HCT116 (cell line): ENCODE data around the gene MAPK4. TPM values are rescaled to one million over a fixed set of nuclear protein-coding genes. Genes with fewer than 3 reads are reported as not detected.

Source experiments
- ATAC-seq: fragments of 200-7000 bp; cut with Tn5 transposase; 2 replicates; pipeline ENCODE4 v1.9.1; 2020; ENCODE audit warnings: mild to moderate bottlenecking, moderate library complexity
- BruUV-seq: library from RNA; stranded (reverse); fragments of 400-500 nt; replicated peaks from 2 replicates; lab custom pipeline; 2021; lab: Mats Ljungman, UMichigan
- CTCF ChIA-PET: fragments of 300-600 bp; sonication (Branson Sonifier 250); formaldehyde crosslinking; loops from one replicate; lab custom pipeline; 2021; ENCODE audit warnings: antibody characterized with exemption; lab: Charles Lee
- POLR2A ChIA-PET: fragments of 300-600, 350-600 bp; sonication (Branson Sonifier 250); formaldehyde crosslinking; loops from one replicate; lab custom pipeline; 2021; ENCODE audit warnings: antibody characterized with exemption; lab: Charles Lee
- RAD21 ChIA-PET, 2 experiments: fragments of 300-600 bp; sonication (Branson Sonifier 250); formaldehyde crosslinking; loops; one replicate each; lab custom pipeline; 2023; ENCODE audit warnings: low total read pairs in 2 of 2; ENCODE audit not compliant: uncharacterized antibody in 2 of 2, unreplicated experiment in 2 of 2, low non-redundant PET in 1 of 2; lab: Charles Lee
- DNase-seq: peaks from one replicate; pipeline ENCODE4 v3.0.0-alpha.2; 2010; ENCODE audit warnings: low read depth, low spot score
- H2AFZ ChIP-seq: fragments of 200-600 bp; shearing (Covaris generic), sonication (generic); 2 replicates; pipeline ENCODE4 v1.6.1; 2017; ENCODE audit warnings: low read depth, mixed run types, mixed read lengths, antibody characterized with exemption, low read length; ENCODE audit not compliant: poor library complexity, severe bottlenecking
- H3K27ac ChIP-seq: 2 replicates; pipeline ENCODE4 v1.5.1; 2012; ENCODE audit warnings: low read depth, low read length
- H3K27me3 ChIP-seq: fragments of 200-600 bp; sonication (generic); 2 replicates; pipeline ENCODE4 v1.6.1; 2016; ENCODE audit warnings: mixed run types, low read length, mixed read lengths; ENCODE audit not compliant: insufficient read depth
- H3K36me3 ChIP-seq, 2 experiments: fragments of 200-500 bp in 1 of 2; fragments of 200-600 bp in 1 of 2; sonication (Bioruptor generic) in 1 of 2; sonication (generic) in 1 of 2; 2 replicates each; pipeline versions ENCODE4 v1.5.1 to v1.6.1; 2014 to 2016; ENCODE audit warnings: low read length in 2 of 2, inconsistent platforms in 1 of 2, mixed read lengths in 1 of 2, mixed run types in 1 of 2; ENCODE audit not compliant: insufficient read depth in 2 of 2, control insufficient read depth in 1 of 2
- H3K4me1 ChIP-seq, 2 experiments: fragments of 200-600 bp in 1 of 2; sonication (generic) in 1 of 2; 2 replicates each; pipeline versions ENCODE4 v1.5.1 to v1.6.1; 2012 to 2017; ENCODE audit warnings: low read length in 2 of 2, inconsistent platforms in 1 of 2, mild to moderate bottlenecking in 1 of 2, mixed read lengths in 1 of 2, mixed run types in 1 of 2, moderate library complexity in 1 of 2; ENCODE audit not compliant: insufficient read depth in 2 of 2, control insufficient read depth in 1 of 2
- H3K4me2 ChIP-seq: fragments of 200-600 bp; sonication (generic); 2 replicates; pipeline ENCODE4 v1.6.1; 2017; ENCODE audit warnings: mixed run types, low read length, mixed read lengths
- H3K4me3 ChIP-seq, 2 experiments: fragments of 200-600 bp in 1 of 2; sonication (generic) in 1 of 2; replicated peaks in 1 of 2; 2 replicates each; pipeline ENCODE4 v1.5.1; 2011 to 2016; ENCODE audit warnings: low read length in 2 of 2, control low read depth in 1 of 2, low read depth in 1 of 2, mild to moderate bottlenecking in 1 of 2, mixed read lengths in 1 of 2, mixed run types in 1 of 2
- H3K79me2 ChIP-seq: fragments of 200-600 bp; sonication (generic); 2 replicates; pipeline ENCODE4 v1.6.1; 2017; ENCODE audit warnings: mild to moderate bottlenecking, mixed run types, low read length, moderate library complexity, mixed read lengths; ENCODE audit not compliant: insufficient read depth
- H3K9ac ChIP-seq: fragments of 200-600 bp; sonication (generic); 2 replicates; pipeline ENCODE4 v1.6.1; 2016; ENCODE audit warnings: low read length, mixed read lengths
- H3K9me2 ChIP-seq: fragments of 200-600 bp; sonication (generic), shearing (Covaris generic); 2 replicates; pipeline ENCODE4 v1.6.1; 2017; ENCODE audit warnings: mixed run types, mild to moderate bottlenecking, moderate library complexity; ENCODE audit not compliant: insufficient read depth
- H3K9me3 ChIP-seq, 2 experiments: fragments of 200-500 bp in 1 of 2; fragments of 200-600 bp in 1 of 2; sonication (Bioruptor generic) in 1 of 2; sonication (generic) in 1 of 2; 2 replicates each; pipeline ENCODE4 v1.6.1; 2014 to 2017; ENCODE audit warnings: low read length in 2 of 2, mixed read lengths in 2 of 2, inconsistent platforms in 1 of 2, low read depth in 1 of 2, mild to moderate bottlenecking in 1 of 2, mixed run types in 1 of 2, moderate library complexity in 1 of 2; ENCODE audit not compliant: control insufficient read depth in 1 of 2, insufficient read depth in 1 of 2
- H4K20me1 ChIP-seq: fragments of 200-600 bp; sonication (generic), shearing (Covaris generic); 2 replicates; pipeline ENCODE4 v1.6.1; 2017; ENCODE audit warnings: mixed run types, mild to moderate bottlenecking, moderate library complexity; ENCODE audit not compliant: insufficient read depth
- EGR1 ChIP-seq: IDR thresholded peaks from 2 replicates; pipeline ENCODE4 v1.6.1; 2012; ENCODE audit warnings: low read depth
- EZH2phosphoT487 ChIP-seq: fragments of 200-600 bp; IDR thresholded peaks from 2 replicates; pipeline ENCODE4 v1.6.1; 2018; ENCODE audit warnings: antibody characterized with exemption, borderline replicate concordance
- FOSL1 ChIP-seq: IDR thresholded peaks from 2 replicates; pipeline ENCODE4 v1.6.1; 2012; ENCODE audit warnings: low read depth
- JUND ChIP-seq: IDR thresholded peaks from 2 replicates; pipeline ENCODE4 v1.6.1; 2012
- POLR2A ChIP-seq: IDR thresholded peaks from 2 replicates; pipeline ENCODE4 v1.7.0; 2011; ENCODE audit warnings: borderline replicate concordance; ENCODE audit not compliant: insufficient read depth, insufficient read length; ENCODE audit errors: extremely low read depth
- SP1 ChIP-seq: IDR thresholded peaks from 2 replicates; pipeline ENCODE4 v1.6.1; 2012; ENCODE audit warnings: low read depth
- SRF ChIP-seq: IDR thresholded peaks from 2 replicates; pipeline ENCODE4 v1.6.1; 2012; ENCODE audit warnings: low read depth
- ZFX ChIP-seq: fragments of 450-650 bp; IDR thresholded peaks from 2 replicates; pipeline ENCODE4 v1.6.1; 2017
- intact Hi-C: fragments of 100-400 bp; cut with micrococcal nuclease; formaldehyde crosslinking; loops from 2 replicates; pipeline ENCODE4 v1.10.0; 2022
- total RNA-seq: library from RNA; stranded (reverse); gene quantifications from one replicate; pipeline ENCODE4 v1.2.1, GENCODE V29; 2021; ENCODE audit not compliant: unreplicated experiment
- TF ChIP-seq, protein P1 (sequence below): IDR thresholded peaks from 2 replicates; pipeline ENCODE4 v1.6.1; 2011; ENCODE audit warnings: mild to moderate bottlenecking, low read length, moderate library complexity; ENCODE audit not compliant: insufficient replicate concordance; ENCODE audit errors: extremely low read depth
- TF ChIP-seq, protein P2 (sequence below), 3 experiments: fragments of 200-600 bp in 1 of 3; sonication (generic) in 1 of 3; IDR thresholded peaks in 2 of 3; conservative IDR thresholded peaks in 1 of 3; 2 replicates each; pipeline ENCODE4 v1.5.1; 2012 to 2017; ENCODE audit warnings: low read depth in 2 of 3, low read length in 2 of 3, antibody characterized with exemption in 1 of 3, borderline replicate concordance in 1 of 3, control low read depth in 1 of 3, mild to moderate bottlenecking in 1 of 3, mixed read lengths in 1 of 3, mixed run types in 1 of 3, moderate library complexity in 1 of 3; ENCODE audit not compliant: insufficient read depth in 1 of 3
- TF ChIP-seq, protein P3 (sequence below): IDR thresholded peaks from 2 replicates; pipeline ENCODE4 v1.6.1; 2012
- TF ChIP-seq, protein P4 (sequence below): IDR thresholded peaks from 2 replicates; pipeline ENCODE4 v1.6.1; 2012

Gene MAPK4
- total RNA-seq, 1 experiment from 2014 or later = 0.89 TPM

DNA sequence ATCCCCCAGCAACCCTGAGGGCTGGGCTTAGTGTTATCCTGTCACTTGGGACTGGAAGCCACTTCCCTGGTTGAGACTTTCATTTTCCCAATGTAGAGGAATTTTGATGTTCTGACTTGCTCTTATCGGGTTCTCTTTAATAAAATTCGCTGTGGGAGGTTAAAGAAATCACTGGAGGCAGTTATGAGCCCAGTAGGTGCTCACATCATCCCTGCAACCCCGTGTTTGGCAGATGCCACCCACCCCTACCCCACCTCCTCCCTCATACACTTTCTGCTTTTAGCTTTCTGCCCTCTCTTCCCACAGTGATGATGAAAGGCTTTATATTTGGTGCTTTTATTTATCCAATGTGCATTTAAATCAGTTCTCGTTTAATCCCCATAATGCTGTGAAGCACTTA lies 106.6 kb downstream of the MAPK4 start (continued):
- TF ChIP-seq, protein P1, sequence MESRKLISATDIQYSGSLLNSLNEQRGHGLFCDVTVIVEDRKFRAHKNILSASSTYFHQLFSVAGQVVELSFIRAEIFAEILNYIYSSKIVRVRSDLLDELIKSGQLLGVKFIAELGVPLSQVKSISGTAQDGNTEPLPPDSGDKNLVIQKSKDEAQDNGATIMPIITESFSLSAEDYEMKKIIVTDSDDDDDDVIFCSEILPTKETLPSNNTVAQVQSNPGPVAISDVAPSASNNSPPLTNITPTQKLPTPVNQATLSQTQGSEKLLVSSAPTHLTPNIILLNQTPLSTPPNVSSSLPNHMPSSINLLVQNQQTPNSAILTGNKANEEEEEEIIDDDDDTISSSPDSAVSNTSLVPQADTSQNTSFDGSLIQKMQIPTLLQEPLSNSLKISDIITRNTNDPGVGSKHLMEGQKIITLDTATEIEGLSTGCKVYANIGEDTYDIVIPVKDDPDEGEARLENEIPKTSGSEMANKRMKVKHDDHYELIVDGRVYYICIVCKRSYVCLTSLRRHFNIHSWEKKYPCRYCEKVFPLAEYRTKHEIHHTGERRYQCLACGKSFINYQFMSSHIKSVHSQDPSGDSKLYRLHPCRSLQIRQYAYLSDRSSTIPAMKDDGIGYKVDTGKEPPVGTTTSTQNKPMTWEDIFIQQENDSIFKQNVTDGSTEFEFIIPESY = no peak

DNA sequence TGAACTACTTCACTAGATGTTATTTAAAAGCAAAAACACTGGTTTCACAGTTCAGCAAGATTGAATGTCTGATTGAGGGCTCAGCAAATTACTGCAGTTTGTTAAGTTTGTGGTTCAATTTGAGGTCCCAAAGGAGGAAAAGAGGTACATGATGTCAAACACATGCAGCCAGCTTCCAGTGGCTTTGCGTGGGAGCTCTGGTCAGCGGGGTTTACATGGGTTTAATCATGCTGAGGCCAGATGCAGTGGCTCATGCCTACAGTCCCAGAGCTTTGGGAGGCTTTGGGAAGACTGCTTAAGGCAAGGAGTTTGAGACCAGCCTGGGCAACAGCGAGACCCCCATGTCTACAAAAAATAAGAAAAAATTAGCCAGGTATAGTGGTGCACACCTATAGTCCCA lies 111.5 kb downstream of the MAPK4 start:
- TF ChIP-seq POLR2A (no peak), EGR1 (no peak), ZFX (no peak), JUND (no peak), SP1 (no peak), EZH2phosphoT487 (no peak), SRF (no peak), FOSL1 (no peak)
- TF ChIP-seq, protein P2, sequence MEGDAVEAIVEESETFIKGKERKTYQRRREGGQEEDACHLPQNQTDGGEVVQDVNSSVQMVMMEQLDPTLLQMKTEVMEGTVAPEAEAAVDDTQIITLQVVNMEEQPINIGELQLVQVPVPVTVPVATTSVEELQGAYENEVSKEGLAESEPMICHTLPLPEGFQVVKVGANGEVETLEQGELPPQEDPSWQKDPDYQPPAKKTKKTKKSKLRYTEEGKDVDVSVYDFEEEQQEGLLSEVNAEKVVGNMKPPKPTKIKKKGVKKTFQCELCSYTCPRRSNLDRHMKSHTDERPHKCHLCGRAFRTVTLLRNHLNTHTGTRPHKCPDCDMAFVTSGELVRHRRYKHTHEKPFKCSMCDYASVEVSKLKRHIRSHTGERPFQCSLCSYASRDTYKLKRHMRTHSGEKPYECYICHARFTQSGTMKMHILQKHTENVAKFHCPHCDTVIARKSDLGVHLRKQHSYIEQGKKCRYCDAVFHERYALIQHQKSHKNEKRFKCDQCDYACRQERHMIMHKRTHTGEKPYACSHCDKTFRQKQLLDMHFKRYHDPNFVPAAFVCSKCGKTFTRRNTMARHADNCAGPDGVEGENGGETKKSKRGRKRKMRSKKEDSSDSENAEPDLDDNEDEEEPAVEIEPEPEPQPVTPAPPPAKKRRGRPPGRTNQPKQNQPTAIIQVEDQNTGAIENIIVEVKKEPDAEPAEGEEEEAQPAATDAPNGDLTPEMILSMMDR (IDR thresholded peaks at IDR 0.05 in 2 of 3, conservative IDR thresholded peaks at IDR 0.05 in 1 of 3; ENCODE audit: borderline replicate concordance in 1 of 3, insufficient read depth in 1 of 3, low read depth in 2 of 3, low read length in 2 of 3) = no peak
- TF ChIP-seq, protein P3, sequence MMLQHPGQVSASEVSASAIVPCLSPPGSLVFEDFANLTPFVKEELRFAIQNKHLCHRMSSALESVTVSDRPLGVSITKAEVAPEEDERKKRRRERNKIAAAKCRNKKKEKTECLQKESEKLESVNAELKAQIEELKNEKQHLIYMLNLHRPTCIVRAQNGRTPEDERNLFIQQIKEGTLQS = no peak
- TF ChIP-seq, protein P1 = no peak
- TF ChIP-seq, protein P4, sequence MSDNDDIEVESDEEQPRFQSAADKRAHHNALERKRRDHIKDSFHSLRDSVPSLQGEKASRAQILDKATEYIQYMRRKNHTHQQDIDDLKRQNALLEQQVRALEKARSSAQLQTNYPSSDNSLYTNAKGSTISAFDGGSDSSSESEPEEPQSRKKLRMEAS = no peak
- Histone ChIP-seq H3K27me3 (no peaks in the 10 kb centered on the region), H3K9me3 (no peaks in the 10 kb centered on the region), H3K4me1 (no peaks in the 10 kb centered on the region), H3K9ac (no peak overlapping the region), H3K36me3 (no peaks in the 10 kb centered on the region), H3K9me2 (no peaks in the 10 kb centered on the region), H4K20me1 (no peaks in the 10 kb centered on the region), H3K27ac (no peak overlapping the region), H3K4me3 (no peak overlapping the region), H2AFZ (no peak overlapping the region), H3K4me2 (no peak overlapping the region), H3K79me2 (no peaks in the 10 kb centered on the region)
- BruUV-seq = no TSS peak
- RAD21 ChIA-PET = no interaction called here
- POLR2A ChIA-PET = no interaction called here
- DNase-seq = no peak
- intact Hi-C loops = loop anchor here (10.0 kb wide), 1 partner anchor 77 kb away; no protein-coding TSS in a partner anchor
- CTCF ChIA-PET = interaction anchor here (1.3 kb wide), 1 partner anchor 27 kb away, joined by 4 read pairs; no protein-coding TSS in a partner anchor
- ATAC-seq = no peak
